Stimulated activated CD4-positive, alpha-beta T cell treated with anti-CD3 and anti-CD28 coated beads, Interleukin-15, amount 100 ng/mL, for 24 hours (primary cell): ENCODE results near the gene HMGN3.
"Not testable (repeated sequence)": the region's sequence is repeated elsewhere in the genome, so short reads cannot be mapped to it uniquely, and the experiment has no call there.

Experiments
- DNase-seq: peaks from one replicate; pipeline ENCODE4 v3.0.0-alpha.2; 2020

Gene HMGN3

GRCh38 chr6:79234150-79235022 lies at the start of gene HMGN3:
TSS of gene HMGN3 (minus strand) at chr6:79234682.
- DNase-seq: peak; percentile 95

DNA sequence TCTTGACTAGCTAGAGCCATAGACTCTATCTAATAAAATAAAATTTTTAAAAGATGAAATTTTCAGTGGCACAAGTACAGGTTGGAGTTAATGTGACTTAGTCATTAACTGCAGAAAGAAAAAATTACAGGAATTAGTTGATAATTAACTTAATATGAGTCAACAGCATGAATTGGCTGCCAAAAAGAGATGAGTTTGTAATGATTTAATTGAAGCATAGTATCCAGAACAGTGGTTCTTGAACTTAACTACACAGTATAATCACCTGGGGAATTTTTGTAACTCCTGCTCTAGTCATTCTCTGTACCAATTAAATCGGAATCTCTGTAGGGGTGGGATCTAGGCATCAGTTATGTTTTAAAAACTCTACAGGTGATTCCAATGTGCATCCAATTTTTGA lies 46.3 kb upstream of the HMGN3 start:
- DNase-seq: no peak

- DNase-seq: no peak
Observed at GRCh38 chr6:79277109-79277508, 42.6 kb upstream of the HMGN3 start.

- DNase-seq: no peak
Observed at GRCh38 chr6:79269877-79270276, 35.4 kb upstream of the HMGN3 start.

DNA sequence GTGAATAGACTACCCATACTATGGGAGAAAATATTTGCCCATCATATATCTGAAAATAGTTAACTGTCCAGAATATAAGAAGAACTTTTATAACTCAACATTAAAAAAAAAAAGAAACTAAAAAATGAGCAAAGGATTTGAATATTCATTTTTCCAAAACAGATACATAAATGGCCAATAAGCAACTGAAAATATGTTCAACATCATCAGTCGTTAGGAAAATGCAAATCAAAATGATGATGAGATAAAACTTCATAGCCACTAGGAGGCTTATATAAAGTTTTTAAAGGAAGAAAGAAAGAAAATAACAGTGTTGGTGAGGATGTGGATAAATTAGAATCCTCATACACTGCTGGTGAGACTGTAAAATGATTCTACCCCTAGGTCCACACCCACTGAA lies 32.6 kb upstream of the HMGN3 start:
- DNase-seq: no peak

- no peak for DNase-seq
Observed at GRCh38 chr6:79266051-79266450, 31.6 kb upstream of the HMGN3 start.

GRCh38 chr6:79263359-79263758 lies 28.9 kb upstream of the HMGN3 start:
- no peak for DNase-seq

GRCh38 chr6:79261666-79262065 lies 27.2 kb upstream of the HMGN3 start:
- DNase-seq: no peak

DNA sequence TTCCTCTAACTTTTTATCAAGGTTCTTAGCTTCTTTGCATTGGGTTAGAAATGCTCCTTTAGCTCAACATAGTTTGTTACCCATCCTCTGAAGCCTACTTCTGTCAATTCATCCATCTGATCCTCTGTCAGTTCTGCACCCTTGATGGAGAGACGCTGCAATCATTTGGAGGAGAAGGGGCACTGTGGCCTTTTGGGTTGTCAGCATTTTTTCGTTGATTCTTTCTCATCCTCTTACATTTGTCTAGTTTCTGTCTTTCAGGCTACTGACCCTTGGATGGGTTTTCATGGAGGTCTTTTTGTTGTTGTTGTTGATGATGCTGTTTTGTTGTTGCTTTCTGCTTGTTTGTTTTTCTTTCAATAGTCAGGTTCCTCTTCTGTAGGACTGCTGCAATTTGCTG lies 26.3 kb upstream of the HMGN3 start:
- no peak for DNase-seq

GRCh38 chr6:79257381-79258205 lies 23.1 kb upstream of the HMGN3 start:
- peak; percentile 23 for DNase-seq

- DNase-seq: not testable (repeated sequence)
Observed at GRCh38 chr6:79256770-79257169, 22.3 kb upstream of the HMGN3 start.

- not testable (repeated sequence) for DNase-seq
Observed at GRCh38 chr6:79255086-79255485, 20.6 kb upstream of the HMGN3 start.

DNA sequence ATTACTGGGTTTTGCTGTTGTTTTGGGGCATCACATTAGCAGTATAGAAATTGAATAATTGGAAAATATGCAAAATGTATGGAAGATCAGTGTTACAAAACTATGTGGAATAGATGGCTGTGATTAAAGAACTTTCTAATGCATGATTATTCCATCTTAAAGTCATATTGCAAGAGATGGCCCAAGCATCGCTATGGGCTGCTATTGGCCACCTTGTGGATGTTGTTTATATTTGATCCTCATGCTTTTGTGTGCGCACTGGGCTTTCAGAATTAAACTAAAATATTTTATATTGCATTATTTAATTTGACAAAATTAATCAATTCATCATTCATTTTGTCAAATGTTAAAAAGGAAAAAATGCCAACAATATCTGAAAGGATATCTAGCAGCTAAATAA lies 16.1 kb upstream of the HMGN3 start:
- no peak for DNase-seq

DNA sequence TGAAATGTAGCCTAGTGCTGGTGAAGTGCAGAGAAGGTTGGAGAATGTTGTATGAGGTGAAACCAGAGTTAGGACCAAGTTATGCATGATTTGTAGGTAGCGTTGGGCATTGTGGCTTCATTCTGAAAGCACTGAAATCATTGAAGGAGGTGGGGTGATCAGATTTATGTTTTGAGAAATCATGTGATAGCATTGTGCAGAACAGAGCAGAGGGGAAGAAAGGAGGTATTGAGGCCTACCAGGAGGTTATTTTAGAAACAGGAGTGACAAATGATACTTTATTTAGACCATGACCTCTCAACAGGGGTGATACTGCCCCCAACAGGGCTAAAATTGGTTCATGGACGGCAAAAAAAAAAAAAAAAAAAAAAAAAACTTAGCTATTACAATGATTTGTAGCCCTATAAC lies 15.6 kb upstream of the HMGN3 start:
- no peak for DNase-seq

DNA sequence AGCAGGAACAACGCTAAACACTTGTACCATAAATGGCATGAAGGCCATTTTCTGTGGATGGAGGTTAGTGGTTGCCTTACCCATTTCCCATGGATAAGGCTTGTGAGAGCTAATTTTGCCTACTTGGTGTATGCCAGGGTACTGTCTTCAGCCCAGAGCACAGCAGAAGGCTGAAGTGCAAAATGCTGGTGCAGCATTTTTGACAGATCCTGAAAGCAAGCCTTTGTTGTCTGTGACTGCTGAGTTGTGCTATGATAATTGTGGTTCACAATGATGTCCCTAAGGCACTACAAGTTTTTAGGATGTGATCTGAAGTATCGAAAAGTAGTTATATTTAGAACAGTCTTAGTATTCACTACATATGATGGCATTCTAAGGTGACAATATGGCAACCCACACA lies 14.7 kb upstream of the HMGN3 start:
- DNase-seq: no peak

DNA sequence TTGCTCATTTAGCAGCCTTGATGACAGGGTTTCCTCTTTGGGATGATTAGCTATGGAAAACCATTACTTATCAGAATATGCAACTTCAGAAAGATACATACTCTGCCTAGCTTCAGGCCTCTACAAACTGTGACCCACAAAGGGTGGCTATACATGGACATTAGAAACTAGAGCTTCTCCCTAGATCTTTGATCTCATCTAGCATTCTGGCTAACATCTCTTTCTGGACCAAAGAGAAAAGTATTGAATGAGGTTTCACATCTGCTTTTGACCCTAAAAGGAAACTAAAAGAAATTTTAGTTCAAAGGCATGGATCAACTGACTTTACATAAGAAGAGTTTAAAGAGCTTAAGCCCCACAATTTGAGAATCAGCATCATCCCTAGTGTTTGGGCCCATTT lies 12.4 kb upstream of the HMGN3 start:
- DNase-seq: no peak

- no peak for DNase-seq
Observed at GRCh38 chr6:79241228-79241627, 6.7 kb upstream of the HMGN3 start.

- DNase-seq: no peak
Observed at GRCh38 chr6:79240509-79240908, 6.0 kb upstream of the HMGN3 start.

DNA sequence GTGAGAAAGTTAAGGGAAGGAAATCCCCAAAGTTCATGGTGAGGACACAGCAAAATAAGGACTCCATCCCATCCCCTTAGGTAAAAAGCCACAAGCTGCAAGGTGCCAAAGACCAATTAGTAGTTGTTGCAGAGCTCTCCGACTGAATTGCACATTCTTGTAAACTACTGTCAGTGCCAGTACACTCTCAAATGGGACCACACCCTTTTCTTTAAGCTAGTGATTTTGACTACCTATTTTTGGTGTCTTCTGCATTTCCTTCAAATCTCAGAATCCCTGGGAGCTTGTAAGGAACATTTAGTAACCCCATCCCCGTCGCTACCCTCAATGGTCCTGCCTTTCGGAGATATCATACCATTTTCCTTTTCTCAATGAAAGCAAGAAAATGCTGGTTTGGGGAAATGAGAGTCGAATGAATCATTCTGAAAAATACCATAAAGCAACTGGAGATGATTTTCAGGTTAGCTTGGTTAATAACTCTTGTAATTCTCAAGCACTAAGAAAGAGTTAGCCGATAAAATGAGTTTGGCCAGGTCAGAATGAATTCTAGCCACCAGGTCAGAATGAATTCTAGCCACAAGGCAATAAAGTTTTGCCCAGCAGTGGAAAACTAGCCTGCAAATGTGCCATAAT lies 5.2 kb upstream of the HMGN3 start:
- DNase-seq: no peak

- no peak for DNase-seq
Observed at GRCh38 chr6:79238919-79239318, 4.4 kb upstream of the HMGN3 start.

GRCh38 chr6:79236711-79237110 lies 2.2 kb upstream of the HMGN3 start:
- no peak for DNase-seq

- peak; percentile 81 for DNase-seq
Observed at GRCh38 chr6:79233611-79234149, 802 bp downstream of the HMGN3 start.
